Loucy (cell line): ENCODE data around the gene FBXO4.

Source experiments
- CTCF ChIP-seq: fragments of 200-600 bp; sonication (generic); conservative IDR thresholded peaks from 2 replicates; pipeline ENCODE4 v1.5.1; 2014; ENCODE audit warnings: mild to moderate bottlenecking, antibody characterized with exemption, low read length
- EZH2phosphoT487 ChIP-seq: fragments of 200-600 bp; IDR thresholded peaks from 2 replicates; pipeline ENCODE4 v1.6.1; 2018; ENCODE audit warnings: antibody characterized with exemption, mild to moderate bottlenecking, moderate library complexity, borderline replicate concordance

GRCh38 chr5:41883936-41884335, 41.1 kb upstream of the FBXO4 start:
- TF ChIP-seq EZH2phosphoT487 (no peak), CTCF (no peak)
